Neural cell (in vitro differentiated cells): ENCODE measurements around the gene EXOC2. TPM values are rescaled to one million over a fixed set of nuclear protein-coding genes. Genes with fewer than 3 reads are reported as not detected.

Source experiments
- H2AFZ ChIP-seq: fragments of 200-600, 300-800 bp; sonication (generic), shearing (Covaris generic); 2 replicates; pipeline ENCODE4 v1.6.0; 2014; ENCODE audit warnings: low read depth, mild to moderate bottlenecking, antibody characterized with exemption, low read length, moderate library complexity
- H3F3A ChIP-seq: fragments of 200-600 bp; shearing (Covaris generic); 2 replicates; pipeline ENCODE4 v1.6.1; 2016; ENCODE audit warnings: mild to moderate bottlenecking, moderate library complexity, mixed read lengths, antibody characterized with exemption, low read length; ENCODE audit not compliant: insufficient read depth, poor library complexity, severe bottlenecking
- H3K27ac ChIP-seq: fragments of 200-600, 300-800 bp; sonication (generic), shearing (Covaris generic); 2 replicates; pipeline ENCODE4 v1.5.1; 2014; ENCODE audit warnings: mild to moderate bottlenecking, low read length, moderate library complexity
- H3K27me3 ChIP-seq: fragments of 300-800, 200-600 bp; sonication (generic), shearing (Covaris generic); 2 replicates; pipeline ENCODE4 v1.6.0; 2014; ENCODE audit warnings: mild to moderate bottlenecking, low read depth, low read length, moderate library complexity; ENCODE audit not compliant: insufficient read depth
- H3K36me3 ChIP-seq: fragments of 300-800, 200-600 bp; sonication (generic), shearing (Covaris generic); 2 replicates; pipeline ENCODE4 v1.5.1; 2014; ENCODE audit warnings: mild to moderate bottlenecking, antibody characterized with exemption, low read length, moderate library complexity; ENCODE audit not compliant: insufficient read depth
- H3K4me2 ChIP-seq: fragments of 300-800, 200-600 bp; sonication (generic), shearing (Covaris generic); 2 replicates; pipeline ENCODE4 v1.6.0; 2014; ENCODE audit warnings: mild to moderate bottlenecking, low read length
- H3K4me3 ChIP-seq: fragments of 300-800, 200-600 bp; sonication (generic), shearing (Covaris generic); 2 replicates; pipeline ENCODE4 v1.5.1; 2014; ENCODE audit warnings: mild to moderate bottlenecking, low read length, moderate library complexity
- H3K79me2 ChIP-seq: fragments of 200-600 bp; shearing (Covaris generic); replicated peaks from 2 replicates; pipeline ENCODE4 v1.6.0; 2014; ENCODE audit warnings: mild to moderate bottlenecking, low read length, moderate library complexity; ENCODE audit not compliant: insufficient read depth
- H3K9ac ChIP-seq: fragments of 300-800, 200-600 bp; sonication (generic), shearing (Covaris generic); 2 replicates; pipeline ENCODE4 v1.6.1; 2016; ENCODE audit warnings: mild to moderate bottlenecking, low read length, mixed read lengths
- H3K9me2 ChIP-seq: fragments of 200-600 bp; shearing (Covaris generic); 2 replicates; pipeline ENCODE4 v1.6.1; 2016; ENCODE audit warnings: mild to moderate bottlenecking, low read length, mixed read lengths; ENCODE audit not compliant: insufficient read depth
- H3K9me3 ChIP-seq: fragments of 200-600, 300-800 bp; sonication (generic), shearing (Covaris generic); 2 replicates; pipeline ENCODE4 v1.6.1; 2016; ENCODE audit warnings: mild to moderate bottlenecking, mixed run types, low read length, moderate library complexity, mixed read lengths
- H4K20me1 ChIP-seq: fragments of 200-600 bp; shearing (Covaris generic); 2 replicates; pipeline ENCODE4 v1.6.1; 2016; ENCODE audit warnings: mild to moderate bottlenecking, mixed run types; ENCODE audit not compliant: insufficient read depth
- CTCF ChIP-seq: fragments of 450-650 bp; IDR thresholded peaks from 2 replicates; pipeline ENCODE4 v1.5.1; 2014; ENCODE audit warnings: antibody characterized with exemption, mild to moderate bottlenecking, moderate library complexity; ENCODE audit not compliant: poor library complexity, severe bottlenecking
- EP300 ChIP-seq: fragments of 450-650 bp; conservative IDR thresholded peaks from 2 replicates; pipeline ENCODE4 v1.6.1; 2014; ENCODE audit warnings: antibody characterized with exemption, mild to moderate bottlenecking, moderate library complexity; ENCODE audit not compliant: poor library complexity, severe bottlenecking
- EZH2 ChIP-seq: fragments of 200-600, 300-800 bp; shearing (Covaris generic), sonication (generic); IDR thresholded peaks from 2 replicates; pipeline ENCODE4 v1.6.1; 2014; ENCODE audit warnings: antibody characterized with exemption, low read length, borderline replicate concordance, mild to moderate bottlenecking; ENCODE audit not compliant: insufficient read depth, poor library complexity, severe bottlenecking
- MXI1 ChIP-seq: fragments of 450-650 bp; conservative IDR thresholded peaks from 2 replicates; pipeline ENCODE4 v1.6.1; 2014; ENCODE audit warnings: antibody characterized with exemption, mild to moderate bottlenecking; ENCODE audit not compliant: poor library complexity, severe bottlenecking
- POLR2AphosphoS5 ChIP-seq: IDR thresholded peaks from 2 replicates; pipeline ENCODE4 v1.6.1; 2012
- RAD21 ChIP-seq: fragments of 450-650 bp; conservative IDR thresholded peaks from 2 replicates; pipeline ENCODE4 v1.6.1; 2014; ENCODE audit warnings: antibody characterized with exemption, mild to moderate bottlenecking, moderate library complexity
- REST ChIP-seq: IDR thresholded peaks from 2 replicates; pipeline ENCODE4 v1.6.1; 2012; ENCODE audit warnings: borderline replicate concordance
- SMC3 ChIP-seq: fragments of 450-650 bp; conservative IDR thresholded peaks from 2 replicates; pipeline ENCODE4 v1.6.1; 2014; ENCODE audit warnings: antibody characterized with exemption, mild to moderate bottlenecking, moderate library complexity; ENCODE audit not compliant: poor library complexity
- TAF1 ChIP-seq: IDR thresholded peaks from 2 replicates; pipeline ENCODE4 v1.6.1; 2012; ENCODE audit warnings: low read depth
- polyA plus RNA-seq: library from polyadenylated mRNA; depleted of rRNA; stranded (reverse); fragments of >200 nt; gene quantifications from 2 replicates; pipeline ENCODE4 v1.2.3, GENCODE V29; 2014

EXOC2 gene
- polyA plus RNA-seq, 1 donor from 2014 or later: 38.6 TPM

DNA sequence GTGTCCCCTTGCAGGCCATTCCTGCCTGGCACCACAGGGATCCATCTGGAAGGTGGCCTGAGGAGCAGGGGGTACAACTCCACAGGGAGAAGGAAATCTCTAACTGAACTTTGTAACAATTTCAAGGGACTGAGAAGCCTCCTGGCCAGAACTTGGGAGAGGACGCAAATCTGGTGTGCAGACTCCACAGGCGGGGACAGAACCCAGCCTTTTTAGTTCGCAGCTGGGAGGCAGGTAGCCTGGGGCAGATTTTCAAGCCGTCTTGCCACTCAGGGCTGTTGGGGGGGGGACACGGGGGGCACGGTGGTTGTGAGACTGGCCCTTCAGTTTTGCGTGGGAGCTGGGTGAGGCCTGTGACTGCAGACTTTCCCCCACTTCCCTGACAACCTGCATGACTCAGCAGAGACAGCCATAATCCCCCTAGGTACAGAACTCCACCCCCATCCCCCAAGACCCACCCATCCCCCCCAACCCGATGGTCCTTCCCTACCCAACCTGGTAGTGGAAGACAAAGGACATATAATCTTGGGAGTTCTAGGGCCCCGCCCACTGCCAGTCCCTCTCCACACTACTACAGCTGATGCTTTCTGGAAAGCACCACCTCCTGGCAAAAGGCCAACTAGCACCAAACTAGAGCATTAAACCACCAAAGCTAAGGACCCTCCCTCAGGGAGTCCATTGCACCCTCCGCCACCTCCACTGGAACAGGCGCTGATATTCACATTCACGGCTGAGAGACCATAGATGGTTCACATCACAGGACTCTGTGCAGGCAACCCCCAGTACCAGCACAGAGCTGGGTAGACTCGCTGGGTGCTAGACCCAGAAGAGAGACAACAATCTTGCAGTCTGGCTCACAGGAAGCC is 33.0 kb downstream of the EXOC2 start:
- Histone ChIP-seq H3K9me3 (peaks cover 4% of the 10 kb centered on the region), H3F3A (no peaks in the 10 kb centered on the region), H4K20me1 (no peaks in the 10 kb centered on the region), H3K36me3 (peaks cover 5% of the 10 kb centered on the region), H3K9ac (no peak overlapping the region), H3K27ac (no peak overlapping the region), H3K27me3 (no peaks in the 10 kb centered on the region), H2AFZ (no peak overlapping the region), H3K4me2 (no peak overlapping the region), H3K4me3 (no peak overlapping the region), H3K9me2 (no peaks in the 10 kb centered on the region), H3K79me2 (peaks cover 6% of the 10 kb centered on the region)
- TF ChIP-seq RAD21 (no peak), MXI1 (no peak), REST (no peak), TAF1 (no peak), CTCF (no peak), EZH2 (no peak), POLR2AphosphoS5 (no peak)

DNA sequence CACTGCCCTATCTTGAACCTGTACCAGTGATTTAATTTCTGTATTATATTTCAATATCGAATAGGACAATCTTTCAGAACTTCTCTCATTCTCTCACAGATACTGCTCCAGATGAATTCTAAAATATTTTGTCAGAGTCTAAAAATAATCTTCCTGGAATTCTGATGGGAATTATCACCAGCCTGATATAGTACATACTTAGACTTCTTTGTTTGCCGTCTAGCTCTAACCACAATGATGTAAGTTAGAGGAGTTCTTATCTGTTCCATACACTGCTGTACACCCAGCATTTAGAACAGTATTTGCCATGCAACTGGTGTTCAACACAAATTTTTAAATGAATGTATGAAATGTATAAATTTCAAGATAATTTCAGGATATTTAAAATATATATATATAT is 34.7 kb downstream of the EXOC2 start:
- Histone ChIP-seq H3F3A (no peaks in the 10 kb centered on the region), H3K9me3 (peaks cover 4% of the 10 kb centered on the region), H3K27ac (no peak overlapping the region), H4K20me1 (no peaks in the 10 kb centered on the region), H3K27me3 (no peaks in the 10 kb centered on the region), H2AFZ (no peak overlapping the region), H3K4me3 (no peak overlapping the region), H3K79me2 (peaks cover 6% of the 10 kb centered on the region), H3K36me3 (peaks cover 5% of the 10 kb centered on the region), H3K9me2 (no peaks in the 10 kb centered on the region), H3K9ac (no peak overlapping the region), H3K4me2 (no peak overlapping the region)
- TF ChIP-seq TAF1 (no peak), EP300 (no peak), MXI1 (no peak), POLR2AphosphoS5 (no peak)

DNA sequence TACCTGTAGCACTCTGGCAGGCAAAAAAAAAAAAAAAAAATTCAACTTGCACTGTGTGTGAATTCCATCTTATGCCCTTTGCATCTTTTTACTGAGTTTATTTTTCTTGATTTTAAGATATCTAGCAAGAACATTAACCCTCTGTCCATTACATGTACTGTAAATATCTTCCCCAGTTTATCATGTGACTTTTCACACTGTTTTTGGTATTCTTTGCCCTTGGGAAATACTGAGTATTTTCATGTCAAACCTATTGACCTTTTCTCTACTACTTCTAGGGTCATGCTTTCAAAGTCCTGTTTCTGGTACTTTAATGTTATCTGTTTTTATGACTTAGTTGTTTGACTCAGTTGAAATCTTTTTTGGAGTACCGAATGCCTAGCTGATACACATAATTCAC is 35.2 kb downstream of the EXOC2 start:
- Histone ChIP-seq H3K9me2 (no peaks in the 10 kb centered on the region), H3K27me3 (no peaks in the 10 kb centered on the region), H3K36me3 (peaks cover 5% of the 10 kb centered on the region), H3K9ac (no peak overlapping the region), H4K20me1 (no peaks in the 10 kb centered on the region), H3K9me3 (peaks cover 4% of the 10 kb centered on the region), H3K79me2 (peaks cover 6% of the 10 kb centered on the region), H3K27ac (no peak overlapping the region), H2AFZ (no peak overlapping the region), H3F3A (no peaks in the 10 kb centered on the region), H3K4me2 (no peak overlapping the region), H3K4me3 (no peak overlapping the region)
- TF ChIP-seq MXI1 (no peak), CTCF (no peak), EZH2 (no peak), TAF1 (no peak), SMC3 (no peak), RAD21 (no peak), EP300 (no peak), POLR2AphosphoS5 (no peak), REST (no peak)
